ENCODE results near the gene DIS3L2.

- TF ChIP-seq CTCF (IDR thresholded peaks at IDR 0.05; ENCODE audit: low read depth, low read length): peak; percentile 41
- TF ChIP-seq EZH2phosphoT487 (IDR thresholded peaks at IDR 0.05; ENCODE audit: low read depth): no peak
Observed at GRCh38 chr2:232230560-232230959, 269.0 kb downstream of the DIS3L2 start.

Measured in OCI-LY3 (cell line).